GM19324 (cell line): ENCODE data around the gene NRG3.

Experiments used
- ATAC-seq: cut with Tn5 transposase; IDR thresholded peaks from one replicate; pipeline ENCODE4 v1.9.1; 2021; ENCODE audit warnings: mild to moderate bottlenecking, moderate library complexity; ENCODE audit not compliant: unreplicated experiment, low FRiP score

Gene NRG3

DNA sequence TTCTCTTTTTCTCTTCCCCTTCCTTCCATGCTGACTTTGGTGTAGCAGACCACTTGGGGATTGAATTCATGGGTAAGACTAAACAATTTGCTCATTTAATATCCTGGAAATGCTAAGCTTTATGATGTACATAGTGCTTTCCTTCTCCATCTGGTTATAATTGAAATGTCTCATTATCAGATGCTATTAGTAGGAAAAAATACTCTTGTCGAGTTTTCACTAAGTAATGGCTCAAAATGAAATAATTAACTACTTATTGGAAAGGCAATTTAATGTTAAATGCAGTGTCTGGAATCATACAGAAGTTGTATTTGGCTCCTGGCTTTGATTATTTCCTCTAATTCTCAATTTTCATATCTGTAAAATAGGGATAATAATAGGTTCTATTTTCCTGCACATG lies 990.4 kb downstream of the NRG3 start:
- no peak for ATAC-seq

DNA sequence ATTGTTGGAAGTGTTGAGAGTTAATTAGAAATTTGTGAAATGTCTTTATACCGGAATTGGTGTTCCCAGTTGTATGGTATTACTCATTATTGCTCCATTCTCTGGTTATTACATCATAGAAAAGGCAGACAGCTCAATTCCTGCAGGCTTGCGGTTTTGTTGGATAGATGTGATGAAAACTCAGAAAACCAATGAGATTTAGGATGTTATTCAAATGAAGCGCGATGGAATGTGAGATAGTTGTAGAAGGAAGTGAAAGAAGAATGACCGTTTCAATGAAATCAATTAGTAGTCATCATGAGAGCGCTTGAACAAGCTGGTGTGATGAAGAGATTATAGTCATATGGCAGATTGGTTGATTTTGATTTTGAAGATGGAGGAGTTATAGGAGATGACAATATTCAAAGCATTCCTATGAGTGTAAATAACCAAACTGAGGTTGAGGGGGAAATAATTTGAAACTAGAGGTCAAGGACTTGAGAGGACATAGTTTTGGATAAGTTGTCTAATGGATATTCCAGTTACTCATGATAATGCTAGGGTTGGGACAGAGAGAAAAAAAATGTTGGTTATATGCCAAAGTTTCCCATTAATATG lies 991.5 kb downstream of the NRG3 start:
- ATAC-seq: no peak

DNA sequence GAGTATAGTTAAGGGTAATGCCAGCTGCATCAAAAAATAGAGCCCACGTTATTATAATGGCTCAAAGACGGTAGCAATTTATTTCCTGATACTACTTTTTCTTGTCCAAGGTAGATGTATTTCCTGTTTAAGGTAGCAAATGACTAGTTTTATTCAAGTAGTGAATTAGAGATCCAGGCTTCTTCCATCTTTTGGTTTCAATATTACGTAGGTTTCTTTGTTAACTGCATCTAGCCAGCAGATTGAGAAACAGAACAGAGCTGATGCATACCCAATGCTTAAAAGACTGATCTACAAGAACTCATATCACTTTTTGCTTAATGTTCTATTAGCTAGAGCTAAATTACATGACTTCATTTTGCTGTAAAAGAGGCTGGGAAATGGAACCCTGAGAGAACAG lies 992.1 kb downstream of the NRG3 start:
- ATAC-seq: no peak

DNA sequence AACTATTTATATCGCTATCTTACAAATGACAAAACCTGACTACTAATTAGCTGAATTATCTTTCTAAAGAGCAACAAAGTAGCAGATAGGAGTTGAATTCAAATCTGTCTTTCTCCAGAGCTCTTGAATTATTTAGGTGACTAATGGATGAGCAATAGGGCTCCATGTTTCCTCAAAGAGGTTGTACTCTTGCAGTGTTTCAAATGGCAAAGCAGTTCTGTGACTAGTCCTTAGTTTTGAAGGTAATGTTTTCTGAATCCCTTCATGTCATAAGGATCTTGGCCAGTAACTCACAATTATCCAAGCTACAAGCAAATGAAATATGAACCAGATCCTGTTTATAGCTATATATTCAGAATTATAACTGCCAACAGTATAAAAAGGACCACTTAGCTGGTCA lies 999.7 kb downstream of the NRG3 start:
- ATAC-seq: no peak

- ATAC-seq: no peak
Measured at GRCh38 chr10:82880776-82881290, 1005.8 kb downstream of the NRG3 start.

DNA sequence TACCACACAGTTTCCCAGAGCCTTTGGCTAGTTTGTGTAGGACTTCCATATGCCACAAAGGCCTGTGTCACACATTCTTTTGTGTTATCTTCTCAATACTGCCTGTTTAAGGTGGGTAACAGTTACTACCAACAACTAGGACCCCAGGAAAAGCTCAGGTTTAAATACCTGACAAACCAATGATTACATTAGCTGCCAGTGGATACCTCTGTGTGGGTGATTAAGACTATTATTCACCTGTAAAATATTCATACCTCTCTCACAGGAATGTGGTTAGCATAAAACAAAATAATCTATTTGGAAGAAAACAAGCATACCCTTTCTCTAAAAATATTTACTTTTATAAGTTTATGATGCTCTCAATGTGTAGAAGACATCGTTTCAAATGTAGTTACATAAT lies 1007.7 kb downstream of the NRG3 start:
- ATAC-seq: no peak

GRCh38 chr10:82883603-82884002 lies 1008.6 kb downstream of the NRG3 start:
- ATAC-seq: no peak

- ATAC-seq: no peak
Measured at GRCh38 chr10:82887488-82887887, 1012.5 kb downstream of the NRG3 start.

DNA sequence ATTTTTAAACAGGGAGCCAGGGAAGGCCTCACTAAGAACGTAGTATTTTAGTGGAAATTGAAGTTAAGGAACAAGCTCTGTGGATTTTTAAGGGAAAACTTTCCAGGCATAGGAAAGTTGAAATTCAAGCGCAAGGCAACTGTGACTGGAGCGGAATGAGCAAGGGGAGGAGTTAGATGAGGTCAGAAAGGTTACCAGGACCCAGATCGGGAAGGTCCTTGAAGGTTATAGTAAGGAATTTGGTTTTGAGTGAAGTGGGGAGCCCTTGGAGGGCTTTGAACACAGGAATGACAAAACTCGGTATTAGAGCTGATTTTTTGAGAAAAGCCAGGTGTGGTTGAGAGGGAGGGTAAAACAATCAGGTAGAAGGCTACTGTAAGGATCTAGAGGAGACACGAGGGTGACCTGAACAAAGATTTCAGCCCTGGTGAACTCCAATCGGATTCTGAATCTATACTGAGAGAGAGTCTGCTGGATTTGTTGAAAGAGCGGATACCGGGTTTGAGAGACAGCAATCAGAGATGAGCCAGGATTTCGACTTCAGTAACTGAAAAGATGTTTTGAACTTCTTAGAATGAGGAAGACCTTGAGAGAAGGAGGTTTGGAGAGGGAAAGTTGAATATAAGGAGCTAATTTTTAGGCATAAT lies 1013.9 kb downstream of the NRG3 start:
- no peak for ATAC-seq

DNA sequence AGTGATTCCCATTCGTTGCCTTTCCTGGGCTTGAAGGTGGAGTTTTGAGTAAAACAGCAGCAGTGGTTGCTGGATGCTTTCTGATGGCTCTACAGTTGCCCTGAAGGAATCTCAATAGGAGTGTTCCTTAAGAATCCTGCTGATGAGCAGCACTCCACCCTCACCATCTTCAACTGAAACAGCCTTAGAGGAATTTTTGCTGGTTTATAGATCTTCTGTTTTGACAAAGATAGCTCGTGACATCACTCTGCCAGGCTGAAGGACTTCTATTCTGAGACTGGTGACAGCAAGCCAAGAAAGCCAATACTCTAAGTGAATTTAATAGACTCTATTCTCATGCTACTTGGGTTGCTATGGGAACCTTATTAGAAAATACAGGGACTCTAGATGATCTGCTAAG lies 1014.7 kb downstream of the NRG3 start:
- ATAC-seq: no peak

- ATAC-seq: no peak
Measured at GRCh38 chr10:82890573-82890972, 1015.6 kb downstream of the NRG3 start.

DNA sequence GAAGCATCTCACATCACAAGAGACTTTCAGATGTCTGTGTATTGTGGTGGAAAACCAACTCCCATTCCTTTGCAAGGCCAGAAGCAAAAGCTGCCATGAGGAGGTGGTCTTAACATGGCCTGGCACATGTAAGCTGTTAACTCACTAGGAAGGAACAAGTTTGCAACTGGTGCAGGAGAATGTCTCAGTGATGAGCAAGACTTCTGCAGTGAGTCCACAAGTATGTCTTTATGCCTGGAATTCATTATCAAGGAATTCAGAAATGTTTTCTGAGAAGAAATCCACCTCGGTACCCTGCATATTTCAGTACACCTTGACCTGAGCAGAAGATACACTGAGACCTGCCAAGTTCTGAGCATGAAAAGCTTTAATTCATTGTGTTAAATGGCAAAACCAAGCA lies 1033.1 kb downstream of the NRG3 start:
- no peak for ATAC-seq

DNA sequence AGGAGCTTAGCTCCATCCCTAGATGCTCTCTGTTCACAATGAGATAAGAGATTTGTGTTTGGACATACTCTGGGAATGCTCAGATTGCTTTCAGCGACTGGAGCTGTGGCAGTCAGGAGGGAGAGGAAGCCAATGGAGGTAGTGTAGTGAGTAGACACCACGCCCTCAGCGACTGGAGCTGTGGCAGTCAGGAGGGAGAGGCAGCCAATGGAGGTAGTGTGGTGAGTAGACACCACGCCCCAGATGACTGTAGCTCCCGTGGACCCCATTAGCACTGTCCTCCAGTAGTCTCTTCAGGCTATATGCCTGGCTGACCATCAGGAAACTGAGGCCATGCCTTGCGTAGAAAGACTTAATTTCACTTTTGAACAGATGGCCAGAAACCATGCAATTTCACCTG lies 1033.8 kb downstream of the NRG3 start:
- ATAC-seq: no peak

- no peak for ATAC-seq
Measured at GRCh38 chr10:82910301-82910700, 1035.3 kb downstream of the NRG3 start.

GRCh38 chr10:82914655-82915136 lies 1039.7 kb downstream of the NRG3 start:
- no peak for ATAC-seq

DNA sequence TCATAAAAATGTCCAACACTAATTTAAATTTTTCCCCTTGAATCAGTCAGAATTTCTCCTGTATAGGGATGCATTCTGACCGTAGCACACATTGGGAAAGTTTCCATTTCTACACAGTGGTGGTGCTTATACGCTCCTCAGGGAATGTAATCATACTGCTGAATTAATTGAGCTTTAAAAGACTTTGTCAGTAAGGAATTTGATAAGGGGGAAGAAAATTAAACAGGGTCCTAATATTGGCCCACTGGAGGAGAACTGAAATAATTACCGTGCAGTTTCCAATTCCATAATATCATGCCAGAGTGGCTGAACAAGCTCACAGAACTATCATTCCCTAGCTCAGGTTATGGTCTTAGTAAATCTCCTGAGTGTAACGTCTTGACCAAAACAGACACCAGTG lies 1041.9 kb downstream of the NRG3 start:
- ATAC-seq: no peak

GRCh38 chr10:82918022-82918421 lies 1043.0 kb downstream of the NRG3 start:
- ATAC-seq: no peak

DNA sequence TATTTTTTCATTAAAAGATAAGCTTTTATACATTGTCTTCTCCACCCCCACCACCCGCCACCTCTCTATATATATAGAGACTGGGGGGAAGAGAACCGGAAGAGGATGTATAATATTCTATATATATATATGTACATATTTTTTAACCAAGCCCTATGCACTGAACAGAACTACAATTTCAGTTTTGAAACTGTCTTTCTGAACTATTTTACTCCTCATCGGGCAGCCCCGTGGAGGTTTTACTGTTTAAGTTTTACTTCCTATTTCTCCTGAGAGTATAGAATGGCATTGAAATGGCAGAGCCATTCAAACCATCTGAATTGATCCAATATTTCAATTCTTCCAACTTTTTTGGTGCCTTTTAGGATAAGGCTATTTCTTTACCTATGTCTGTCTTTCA lies 1047.1 kb downstream of the NRG3 start:
- no peak for ATAC-seq

DNA sequence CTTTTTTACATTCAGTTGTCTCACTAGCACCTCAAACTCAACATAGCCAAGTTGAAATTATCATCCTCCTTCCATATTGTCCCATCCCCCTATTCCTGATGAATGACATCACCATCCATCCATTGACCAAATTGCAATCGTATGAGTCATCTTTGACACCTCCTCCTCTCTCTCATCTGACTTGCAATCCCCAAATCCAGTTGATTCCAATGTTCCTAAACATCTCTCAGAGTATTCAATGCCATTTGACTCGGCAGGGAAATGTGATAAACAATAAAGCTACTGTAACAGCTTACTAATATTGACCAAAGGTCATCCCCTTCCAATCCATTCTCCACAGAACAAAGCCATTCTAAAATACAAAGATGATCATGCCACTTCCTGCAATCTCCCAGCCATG lies 1047.8 kb downstream of the NRG3 start:
- no peak for ATAC-seq

GRCh38 chr10:82924711-82925110 lies 1049.7 kb downstream of the NRG3 start:
- ATAC-seq: no peak

DNA sequence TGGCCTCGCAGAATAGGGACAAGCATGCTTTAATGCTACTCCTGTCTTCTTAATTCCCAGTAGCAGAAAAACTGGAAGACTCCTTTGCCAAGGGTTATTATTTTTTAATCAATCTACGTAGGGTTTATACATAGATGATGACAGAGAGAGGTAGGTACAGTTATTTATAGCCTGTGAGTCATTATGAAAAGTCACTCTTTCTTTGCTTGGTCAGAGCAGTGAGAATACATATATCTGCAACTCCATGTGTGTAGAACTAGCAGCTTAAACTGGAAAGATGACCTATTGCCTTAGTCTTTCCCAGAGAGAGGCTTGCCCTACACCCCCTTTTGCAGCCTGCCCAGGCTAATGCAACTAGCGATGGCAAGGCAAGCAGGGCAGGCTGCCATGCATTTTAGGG lies 1050.6 kb downstream of the NRG3 start:
- ATAC-seq: no peak

DNA sequence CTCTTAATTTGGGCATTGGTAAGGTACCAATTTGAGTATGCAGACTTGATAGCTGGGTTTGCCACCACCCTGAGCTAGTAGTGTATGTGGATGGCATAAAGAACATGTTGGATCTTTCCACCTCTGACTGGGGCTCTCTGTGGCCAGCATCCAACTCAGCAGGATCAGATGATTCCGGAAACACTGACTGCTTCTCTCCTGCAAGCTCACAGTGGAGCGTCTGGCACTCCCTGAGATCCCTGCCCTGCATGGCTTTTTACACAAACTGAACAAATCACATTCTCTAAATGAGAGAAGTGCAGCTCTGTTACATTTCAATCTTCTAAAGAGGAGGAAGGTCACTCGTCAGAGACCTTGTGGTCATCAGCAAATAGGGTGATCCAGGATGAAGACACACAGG lies 1057.5 kb downstream of the NRG3 start:
- no peak for ATAC-seq
